ENCODE measurements around the gene DIDO1.

GRCh38 chr20:62839816-62840215 is 86.5 kb downstream of the DIDO1 start:
- TF ChIP-seq, protein P1, sequence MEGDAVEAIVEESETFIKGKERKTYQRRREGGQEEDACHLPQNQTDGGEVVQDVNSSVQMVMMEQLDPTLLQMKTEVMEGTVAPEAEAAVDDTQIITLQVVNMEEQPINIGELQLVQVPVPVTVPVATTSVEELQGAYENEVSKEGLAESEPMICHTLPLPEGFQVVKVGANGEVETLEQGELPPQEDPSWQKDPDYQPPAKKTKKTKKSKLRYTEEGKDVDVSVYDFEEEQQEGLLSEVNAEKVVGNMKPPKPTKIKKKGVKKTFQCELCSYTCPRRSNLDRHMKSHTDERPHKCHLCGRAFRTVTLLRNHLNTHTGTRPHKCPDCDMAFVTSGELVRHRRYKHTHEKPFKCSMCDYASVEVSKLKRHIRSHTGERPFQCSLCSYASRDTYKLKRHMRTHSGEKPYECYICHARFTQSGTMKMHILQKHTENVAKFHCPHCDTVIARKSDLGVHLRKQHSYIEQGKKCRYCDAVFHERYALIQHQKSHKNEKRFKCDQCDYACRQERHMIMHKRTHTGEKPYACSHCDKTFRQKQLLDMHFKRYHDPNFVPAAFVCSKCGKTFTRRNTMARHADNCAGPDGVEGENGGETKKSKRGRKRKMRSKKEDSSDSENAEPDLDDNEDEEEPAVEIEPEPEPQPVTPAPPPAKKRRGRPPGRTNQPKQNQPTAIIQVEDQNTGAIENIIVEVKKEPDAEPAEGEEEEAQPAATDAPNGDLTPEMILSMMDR (IDR thresholded peaks at IDR 0.05) = no peak
- no peak for TF ChIP-seq POLR2A (IDR thresholded peaks at IDR 0.05)
